ENCODE measurements around the gene TMEM225B.
"Not testable (repeated sequence)": the region's sequence is repeated elsewhere in the genome, so short reads cannot be mapped to it uniquely, and the experiment has no call there.

Gene TMEM225B

GRCh38 chr7:99624484-99624883 lies 26.4 kb downstream of the TMEM225B start:
- no peak for DNase-seq

GRCh38 chr7:99625321-99625720 lies 27.3 kb downstream of the TMEM225B start:
- DNase-seq, result no peak

- no peak for DNase-seq
Observed at GRCh38 chr7:99625961-99626360, 27.9 kb downstream of the TMEM225B start.

- DNase-seq, result no peak
Observed at GRCh38 chr7:99626661-99627060, 28.6 kb downstream of the TMEM225B start.

GRCh38 chr7:99627513-99627912 lies 29.4 kb downstream of the TMEM225B start:
- no peak for DNase-seq

- no peak for DNase-seq
Observed at GRCh38 chr7:99628471-99629465, 30.7 kb downstream of the TMEM225B start.

- DNase-seq, result no peak
Observed at GRCh38 chr7:99629643-99630042, 31.6 kb downstream of the TMEM225B start.

- no peak for DNase-seq
Observed at GRCh38 chr7:99631295-99632109, 33.4 kb downstream of the TMEM225B start.

GRCh38 chr7:99637414-99637813 lies 39.3 kb downstream of the TMEM225B start:
- DNase-seq, result not testable (repeated sequence)

- DNase-seq, result no peak
Observed at GRCh38 chr7:99638731-99639130, 40.7 kb downstream of the TMEM225B start.

GRCh38 chr7:99639267-99639666 lies 41.2 kb downstream of the TMEM225B start:
- DNase-seq, result no peak

- DNase-seq, result no peak
Observed at GRCh38 chr7:99642027-99642426, 44.0 kb downstream of the TMEM225B start.

GRCh38 chr7:99643464-99643863 lies 45.4 kb downstream of the TMEM225B start:
- no peak for DNase-seq

GRCh38 chr7:99644431-99644830 lies 46.4 kb downstream of the TMEM225B start:
- DNase-seq, result no peak

- DNase-seq, result no peak
Observed at GRCh38 chr7:99645590-99645989, 47.5 kb downstream of the TMEM225B start.

GRCh38 chr7:99648843-99649242 lies 50.8 kb downstream of the TMEM225B start:
- DNase-seq, result no peak

GRCh38 chr7:99651290-99651689 lies 53.2 kb downstream of the TMEM225B start:
- no peak for DNase-seq

GRCh38 chr7:99652671-99653070 lies 54.6 kb downstream of the TMEM225B start:
- DNase-seq, result no peak

- not testable (repeated sequence) for DNase-seq
Observed at GRCh38 chr7:99653269-99653668, 55.2 kb downstream of the TMEM225B start.

- DNase-seq, result no peak
Observed at GRCh38 chr7:99653754-99654153, 55.7 kb downstream of the TMEM225B start.

GRCh38 chr7:99654626-99655025 lies 56.6 kb downstream of the TMEM225B start:
- not testable (repeated sequence) for DNase-seq

GRCh38 chr7:99657879-99658278 lies 59.8 kb downstream of the TMEM225B start:
- DNase-seq, result not testable (repeated sequence)

Measured in NCI-H1436 treated with DMSO at 0.1 percent for 48 hours (cell line).